Testis (tissue), 2 donors: Measurements from ENCODE around the gene UVRAG.

Experiments
- CTCF ChIP-seq, 3 experiments: fragments of 450-650 bp in 2 of 3; fragments of 200-600 bp in 1 of 3; sonication (generic) in 1 of 3; IDR thresholded peaks; one replicate each; pipeline ENCODE4 v1.5.1; 2016 to 2019; ENCODE audit warnings: antibody characterized with exemption in 3 of 3, mild to moderate bottlenecking in 2 of 3, moderate library complexity in 1 of 3
- POLR2A ChIP-seq: fragments of 450-650 bp; IDR thresholded peaks from one replicate; pipeline ENCODE4 v1.6.1; 2017; ENCODE audit warnings: antibody characterized with exemption, mild to moderate bottlenecking, moderate library complexity

- TF ChIP-seq POLR2A (no peak), CTCF (IDR thresholded peaks at IDR 0.05) (no peak)
Observed at GRCh38 chr11:76051937-76052336, 236.9 kb downstream of the UVRAG start.
